SK-N-MC (cell line): ENCODE measurements around the gene RBM43.
"Not testable (repeated sequence)": the region's sequence is repeated elsewhere in the genome, so short reads cannot be mapped to it uniquely, and the experiment has no call there.

Experiments
- DNase-seq: peaks from one replicate; pipeline ENCODE4 v3.0.0-alpha.2; 2011; ENCODE audit warnings: low read depth, low spot score
- H3K27ac ChIP-seq: fragments of 200-600 bp; sonication (generic); 2 replicates; pipeline ENCODE4 v1.5.1; 2016; ENCODE audit warnings: mixed run types
- H3K36me3 ChIP-seq: fragments of 200-600 bp; sonication (generic); 2 replicates; pipeline ENCODE4 v1.6.1; 2017; ENCODE audit warnings: antibody characterized with exemption, low read length, mixed read lengths; ENCODE audit not compliant: insufficient read depth
- H3K4me3 ChIP-seq: fragments of 200-600 bp; sonication (generic); 2 replicates; pipeline ENCODE4 v1.5.1; 2016
- H3K9ac ChIP-seq: fragments of 200-600 bp; sonication (generic); 2 replicates; pipeline ENCODE4 v1.8.0; 2017; ENCODE audit warnings: mixed run types, mixed read lengths; ENCODE audit not compliant: insufficient read length
- H3K9me3 ChIP-seq: fragments of 200-600 bp; sonication (generic); 2 replicates; pipeline ENCODE4 v1.6.1; 2017; ENCODE audit warnings: low read depth, mild to moderate bottlenecking, antibody characterized with exemption, low read length, moderate library complexity, mixed read lengths
- EZH2 ChIP-seq: fragments of 200-600 bp; sonication (generic); IDR thresholded peaks from one replicate; pipeline ENCODE4 v1.6.1; 2017; ENCODE audit warnings: antibody characterized with exemption
- FOXP2 ChIP-seq: optimal IDR thresholded peaks from 2 replicates; pipeline ENCODE3; 2011; ENCODE audit warnings: mild to moderate bottlenecking, moderate library complexity; ENCODE audit not compliant: insufficient read depth; ENCODE audit errors: extremely low read length, control extremely low read depth
- POLR2AphosphoS5 ChIP-seq: IDR thresholded peaks from 2 replicates; pipeline ENCODE4 v1.6.1; 2012; ENCODE audit warnings: mild to moderate bottlenecking, low read depth, low read length, borderline replicate concordance

RBM43 gene

DNA sequence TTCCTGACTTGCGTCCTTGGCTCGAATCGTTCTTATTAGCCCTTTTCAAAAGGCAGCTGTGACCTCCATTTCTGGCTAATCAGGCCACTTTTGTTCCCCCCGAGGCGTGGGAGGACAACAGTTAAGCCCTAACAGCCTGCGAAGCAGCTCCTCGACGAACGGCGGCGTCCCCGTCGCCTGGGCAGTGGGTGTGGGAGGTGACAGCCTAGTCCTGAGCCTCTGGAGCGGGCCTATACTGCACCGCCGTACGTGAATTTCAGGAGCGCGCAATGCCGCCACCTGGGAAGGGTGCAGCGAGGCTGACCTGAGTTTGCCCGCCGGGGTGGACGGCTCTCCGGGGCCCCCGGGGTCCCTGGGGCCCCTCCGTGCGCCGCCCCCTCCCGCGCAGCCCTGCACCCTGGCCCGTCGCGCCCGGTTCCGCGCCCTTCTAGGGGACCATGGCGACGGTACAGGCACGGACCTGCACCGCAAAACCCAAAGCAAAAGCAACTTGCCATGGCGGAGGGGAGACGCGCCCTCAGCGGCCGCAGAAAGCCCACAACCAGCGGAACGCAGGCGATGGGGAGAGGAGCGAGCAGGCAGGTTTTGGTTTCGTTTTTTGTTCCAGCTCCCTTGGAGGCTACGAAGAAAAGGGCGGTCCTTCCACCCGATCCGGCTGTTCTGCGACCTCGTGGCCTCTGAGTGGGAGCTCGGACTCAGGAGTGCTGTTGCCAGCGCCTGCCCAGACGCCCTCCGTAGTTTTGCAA, at the start of gene RBM43:
RBM43 (minus strand) TSS at position 633 of the 746 bp plus-strand sequence; CDS start at position 497, 136 bp downstream.
- no peak within 1 kb of the TSS for H3K9ac ChIP-seq
- TF ChIP-seq EZH2 (no peak), POLR2AphosphoS5 (no peak), FOXP2 (no peak)
- H3K9me3 ChIP-seq = no peaks in the 10 kb centered on the region
- no peak within 1 kb of the TSS for H3K27ac ChIP-seq
- no peaks in the 10 kb centered on the region for H3K36me3 ChIP-seq
- no peak for DNase-seq
- no peak within 1 kb of the TSS for H3K4me3 ChIP-seq

DNA sequence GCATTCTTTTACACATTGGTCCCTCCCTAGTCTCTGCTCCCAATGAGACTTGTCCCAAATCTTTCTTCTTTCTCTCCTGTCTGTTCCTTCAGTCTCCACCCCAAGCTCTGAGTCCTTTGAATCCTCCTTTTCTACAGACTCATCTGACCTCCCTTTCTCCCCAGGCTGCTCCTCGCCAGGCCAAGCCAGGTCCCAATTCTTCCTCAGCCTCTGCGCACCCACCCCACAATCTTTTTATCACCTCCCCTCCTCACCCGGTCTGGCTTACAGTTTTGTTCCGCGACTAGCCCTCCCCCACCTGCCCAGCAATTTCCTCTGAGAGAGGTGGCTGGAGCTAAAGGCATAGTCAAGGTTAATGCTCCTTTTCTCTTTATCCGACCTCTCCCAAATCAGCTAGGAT, 48.6 kb upstream of the RBM43 start:
- H3K9me3 ChIP-seq, H3K4me3 ChIP-seq, H3K36me3 ChIP-seq: not testable (repeated sequence)

DNA sequence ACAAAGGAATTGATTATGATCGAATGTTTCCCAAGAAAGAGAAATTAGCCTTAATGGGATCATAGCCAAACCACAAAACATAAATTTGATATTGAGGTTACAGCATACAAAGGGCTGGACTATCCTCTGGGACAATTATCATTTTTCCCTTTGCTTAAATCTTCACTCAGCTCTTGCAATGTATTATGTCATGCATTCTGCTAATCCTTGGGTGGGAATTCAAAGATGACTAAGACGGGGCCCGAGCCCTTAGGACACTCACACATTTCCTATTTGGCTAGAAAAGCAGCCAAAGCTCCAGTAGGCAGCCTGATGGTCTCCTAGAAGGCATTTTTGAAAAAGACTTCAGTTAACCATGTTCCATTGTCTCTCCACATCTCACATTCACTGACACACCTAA, 45.0 kb upstream of the RBM43 start:
- DNase-seq = no peak
- TF ChIP-seq EZH2 (no peak), POLR2AphosphoS5 (no peak)
- H3K36me3 ChIP-seq = no peaks in the 10 kb centered on the region
- H3K4me3 ChIP-seq = no peak overlapping the region
- peak overlapping the region; percentile 46; the same call in 1 of the 2 replicates for H3K27ac ChIP-seq
- H3K9me3 ChIP-seq = no peaks in the 10 kb centered on the region
- H3K9ac ChIP-seq = no peak overlapping the region

More for the DNA sequence above, 48.6 kb upstream of the RBM43 start:
- not testable (repeated sequence) for H3K27ac ChIP-seq, DNase-seq, H3K9ac ChIP-seq

DNA sequence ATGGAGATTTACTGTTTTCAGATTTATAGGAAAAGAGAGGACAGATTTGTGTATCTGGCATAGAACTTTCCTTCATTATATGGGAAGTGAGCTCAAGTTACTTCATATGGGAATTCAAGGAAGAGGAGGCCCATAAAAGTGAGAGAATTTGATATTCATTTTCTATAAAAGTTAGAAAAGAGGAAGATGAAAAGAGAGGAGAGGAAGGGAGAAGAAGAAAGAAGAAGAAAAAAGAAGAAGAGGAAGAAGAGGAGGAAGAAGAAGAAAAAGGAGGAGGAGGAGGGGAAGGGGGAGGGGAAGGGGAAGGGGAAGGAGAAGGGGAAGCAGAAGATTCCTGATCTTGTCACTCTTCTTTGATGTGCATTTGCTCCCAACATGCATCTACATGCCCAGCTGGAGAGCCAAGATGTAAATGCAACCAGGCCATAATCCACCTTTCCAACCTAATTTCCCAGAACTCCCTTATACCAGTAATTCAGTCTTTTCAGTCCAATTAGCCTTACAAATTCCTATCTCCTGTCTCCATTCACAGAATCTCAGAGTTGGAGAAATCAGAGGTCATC, 43.5 kb upstream of the RBM43 start:
- H3K9me3 ChIP-seq = no peaks in the 10 kb centered on the region
- no peak overlapping the region for H3K27ac ChIP-seq
- DNase-seq = no peak
- no peak overlapping the region for H3K9ac ChIP-seq
- no peak overlapping the region for H3K4me3 ChIP-seq
- TF ChIP-seq EZH2 (no peak), POLR2AphosphoS5 (no peak), FOXP2 (no peak)
- no peaks in the 10 kb centered on the region for H3K36me3 ChIP-seq

DNA sequence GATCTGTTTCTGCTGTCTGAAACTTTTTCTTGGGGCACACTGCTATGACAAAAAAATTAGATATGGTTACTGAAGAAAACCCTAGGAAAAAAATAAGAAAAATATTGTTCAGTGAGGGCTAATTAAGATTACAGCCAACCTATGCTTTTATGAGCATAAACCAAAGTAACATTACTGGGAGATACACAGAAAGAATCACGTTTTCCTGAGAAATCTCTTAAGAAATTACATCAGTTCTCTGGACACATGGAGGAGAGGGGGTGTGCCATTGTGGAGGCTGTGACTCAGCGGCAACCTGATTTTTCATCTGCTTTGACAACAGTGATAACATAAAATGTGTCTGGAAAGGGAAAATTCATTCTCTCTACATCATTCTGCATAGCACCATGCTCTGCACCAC, 41.2 kb upstream of the RBM43 start:
- H3K36me3 ChIP-seq = 0 out of 2 replicates have a peak, but pooled peaks cover 3% of the 10 kb centered on the region
- H3K27ac ChIP-seq = peak overlapping the region; percentile 90
- H3K4me3 ChIP-seq = peak overlapping the region; percentile 46
- TF ChIP-seq FOXP2 = no peak
- TF ChIP-seq EZH2 = no peak
- TF ChIP-seq POLR2AphosphoS5 = no peak
- H3K9ac ChIP-seq = peak overlapping the region; percentile 58
- no peak for DNase-seq
- no peaks in the 10 kb centered on the region for H3K9me3 ChIP-seq

DNA sequence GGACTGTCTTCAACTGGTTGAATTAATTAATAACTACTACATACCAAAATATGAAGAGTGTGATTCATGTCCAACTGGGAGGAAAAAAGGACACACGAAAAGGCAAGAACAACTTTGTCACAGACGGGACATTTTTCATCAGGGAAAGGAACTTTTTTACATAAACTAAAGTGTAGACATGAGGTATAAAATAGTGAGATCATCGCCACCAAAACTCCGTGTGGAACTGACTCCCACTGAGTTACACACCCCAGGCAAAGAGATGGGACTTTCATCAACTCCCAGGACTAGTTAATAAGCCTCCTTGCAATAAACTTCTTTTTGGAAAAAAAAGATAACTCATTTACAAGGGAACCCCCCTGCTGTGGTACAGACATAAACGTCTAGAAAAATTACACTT, 40.7 kb upstream of the RBM43 start:
- no peaks in the 10 kb centered on the region for H3K9me3 ChIP-seq
- H3K4me3 ChIP-seq = peak overlapping the region; percentile 46
- peak; percentile 79 for DNase-seq
- TF ChIP-seq FOXP2 = no peak
- H3K27ac ChIP-seq = peak overlapping the region; percentile 90
- peak overlapping the region; percentile 58 for H3K9ac ChIP-seq
- H3K36me3 ChIP-seq = 0 out of 2 replicates have a peak, but pooled peaks cover 3% of the 10 kb centered on the region

DNA sequence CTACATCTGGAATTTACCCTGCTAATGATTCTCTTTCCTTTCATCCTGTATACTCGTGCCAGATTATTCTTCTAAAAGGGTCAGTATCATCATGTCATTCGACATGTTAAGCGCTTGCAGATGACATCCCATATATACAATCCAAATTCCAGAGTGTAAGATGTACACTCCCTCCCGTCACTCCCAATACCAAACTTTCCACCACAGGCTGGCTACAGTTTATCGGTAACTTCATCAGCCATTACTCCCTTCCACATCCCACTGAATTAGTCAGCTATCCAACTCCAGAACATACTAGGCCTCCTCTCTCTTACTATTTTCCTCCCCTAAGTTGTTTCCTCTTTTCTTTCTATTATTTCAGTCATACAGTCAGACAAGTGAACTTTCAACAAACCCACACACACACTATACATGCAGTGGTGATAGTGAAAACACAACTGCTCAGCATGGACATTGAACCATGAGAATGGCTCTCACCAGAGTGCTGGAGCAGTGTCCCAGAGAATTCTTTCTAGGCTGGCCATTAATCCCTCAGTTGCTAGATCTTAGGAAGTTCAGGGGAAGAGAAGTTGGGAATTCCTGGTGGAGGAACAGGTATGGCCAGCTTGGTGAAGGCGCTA, 38.4 kb upstream of the RBM43 start:
- 0 out of 2 replicates have a peak, but pooled peaks cover 3% of the 10 kb centered on the region for H3K36me3 ChIP-seq
- TF ChIP-seq POLR2AphosphoS5 (no peak), FOXP2 (no peak), EZH2 (no peak)
- no peak overlapping the region for H3K4me3 ChIP-seq
- no peak overlapping the region for H3K9ac ChIP-seq
- H3K9me3 ChIP-seq = no peaks in the 10 kb centered on the region
- no peak overlapping the region for H3K27ac ChIP-seq
- DNase-seq = no peak

DNA sequence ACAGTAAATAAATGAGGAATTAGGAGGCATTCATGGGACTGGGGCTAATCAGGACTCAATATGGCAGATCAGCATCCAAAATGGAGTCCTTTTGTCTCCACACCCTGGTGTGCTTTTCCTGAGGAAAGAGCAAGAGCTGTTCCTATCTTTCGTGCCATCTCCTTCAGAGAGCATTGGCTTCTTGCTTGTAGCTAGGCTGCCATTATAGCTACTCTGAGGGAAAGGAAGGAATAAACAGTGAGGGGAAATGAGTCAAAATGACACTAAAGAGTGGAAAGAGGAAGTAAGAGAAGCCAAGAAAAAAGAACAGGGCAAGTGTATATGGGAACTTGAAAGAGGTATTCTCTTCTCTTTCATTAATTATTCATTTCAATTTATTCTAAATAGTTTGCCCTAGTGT, 36.2 kb upstream of the RBM43 start:
- Histone ChIP-seq H3K4me3 (no peak overlapping the region), H3K9me3 (no peaks in the 10 kb centered on the region), H3K27ac (peak overlapping the region; percentile 64; the same call in 1 of the 2 replicates), H3K9ac (no peak overlapping the region), H3K36me3 (0 out of 2 replicates have a peak, but pooled peaks cover 3% of the 10 kb centered on the region)
- DNase-seq = no peak
- TF ChIP-seq EZH2 (no peak), FOXP2 (no peak), POLR2AphosphoS5 (no peak)

DNA sequence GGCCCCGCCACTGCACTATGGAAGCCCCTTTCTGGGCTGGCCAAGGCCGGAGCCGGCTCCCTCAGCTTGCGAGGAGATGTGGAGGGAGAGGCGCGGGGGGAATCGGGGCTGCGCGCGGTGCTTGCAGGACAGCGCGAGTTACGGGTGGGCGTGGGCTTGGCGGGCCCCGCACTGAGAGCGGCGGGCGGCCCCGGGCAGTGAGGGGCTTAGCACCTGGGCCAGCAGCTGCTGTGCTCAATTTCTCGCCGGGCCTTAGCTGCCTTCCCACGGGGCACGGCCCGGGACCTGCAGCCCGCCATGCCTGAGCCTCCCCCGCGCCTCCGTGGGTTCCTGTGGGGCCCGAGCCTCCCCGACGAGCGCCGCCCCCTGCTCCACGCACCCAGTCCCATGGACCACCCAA, 34.3 kb upstream of the RBM43 start:
- not testable (repeated sequence) for DNase-seq, H3K27ac ChIP-seq, H3K9me3 ChIP-seq, H3K4me3 ChIP-seq, H3K9ac ChIP-seq, H3K36me3 ChIP-seq
